H9 (cell line): ENCODE data around the gene ZNF878. TPM values are rescaled to one million over a fixed set of nuclear protein-coding genes. Genes with fewer than 3 reads are reported as not detected.

Source experiments
- DNase-seq: peaks from one replicate; pipeline ENCODE4 v3.0.0-alpha.2; 2017
- H2AFZ ChIP-seq: one replicate; pipeline ENCODE4 v1.6.1; 2013; ENCODE audit warnings: mild to moderate bottlenecking, low read length, control low read depth, moderate library complexity
- H2AK5ac ChIP-seq: 2 replicates; pipeline ENCODE4 v1.6.1; 2013; ENCODE audit warnings: low read length, control low read depth, mixed read lengths; ENCODE audit not compliant: insufficient read length
- H2BK120ac ChIP-seq: one replicate; pipeline ENCODE4 v1.6.1; 2013; ENCODE audit warnings: low read depth, mild to moderate bottlenecking, low read length, control low read depth, inconsistent platforms; ENCODE audit not compliant: poor library complexity, severe bottlenecking
- H2BK12ac ChIP-seq: 2 replicates; pipeline ENCODE4 v1.6.1; 2013; ENCODE audit warnings: low read length, control low read depth, mixed read lengths, low read depth; ENCODE audit not compliant: insufficient read length
- H2BK15ac ChIP-seq: 2 replicates; pipeline ENCODE4 v1.6.1; 2013; ENCODE audit warnings: low read depth, low read length, control low read depth
- H2BK20ac ChIP-seq: one replicate; pipeline ENCODE4 v1.6.1; 2013; ENCODE audit warnings: low read depth, mild to moderate bottlenecking, low read length, control low read depth, inconsistent platforms; ENCODE audit not compliant: poor library complexity, severe bottlenecking
- H2BK5ac ChIP-seq: 2 replicates; pipeline ENCODE4 v1.6.1; 2013; ENCODE audit warnings: low read length, control low read depth, mixed read lengths; ENCODE audit not compliant: insufficient read length
- H3K14ac ChIP-seq: 2 replicates; pipeline ENCODE4 v1.6.1; 2013; ENCODE audit warnings: low read length, control low read depth; ENCODE audit not compliant: insufficient read depth
- H3K18ac ChIP-seq: 2 replicates; pipeline ENCODE4 v1.6.1; 2013; ENCODE audit warnings: low read depth, mild to moderate bottlenecking, mixed read lengths, low read length, control low read depth; ENCODE audit not compliant: insufficient read length
- H3K23ac ChIP-seq: 2 replicates; pipeline ENCODE4 v1.6.1; 2013; ENCODE audit warnings: low read length, control low read depth, mixed read lengths, low read depth; ENCODE audit not compliant: insufficient read length
- H3K23me2 ChIP-seq: 2 replicates; pipeline ENCODE4 v1.6.1; 2013; ENCODE audit warnings: low read depth, mild to moderate bottlenecking, mixed read lengths, low read length, control low read depth; ENCODE audit not compliant: insufficient read length, poor library complexity, severe bottlenecking
- H3K27ac ChIP-seq: 2 replicates; pipeline ENCODE4 v1.5.1; 2013; ENCODE audit warnings: low read length, control low read depth, mixed read lengths, low read depth; ENCODE audit not compliant: insufficient read length
- H3K27me3 ChIP-seq: 2 replicates; pipeline ENCODE4 v1.6.1; 2013; ENCODE audit warnings: low read length, control low read depth, inconsistent platforms; ENCODE audit not compliant: insufficient read depth
- H3K4ac ChIP-seq: 2 replicates; pipeline ENCODE4 v1.6.1; 2013; ENCODE audit warnings: low read depth, mild to moderate bottlenecking, control low read depth, inconsistent platforms, low read length, moderate library complexity
- H3K4me1 ChIP-seq: 2 replicates; pipeline ENCODE4 v1.6.1; 2013; ENCODE audit warnings: low read length, control low read depth, inconsistent platforms; ENCODE audit not compliant: insufficient read depth
- H3K4me2 ChIP-seq: 2 replicates; pipeline ENCODE4 v1.6.1; 2013; ENCODE audit warnings: low read length, control low read depth, mixed read lengths; ENCODE audit not compliant: insufficient read length, insufficient read depth
- H3K56ac ChIP-seq: 2 replicates; pipeline ENCODE4 v1.6.1; 2013; ENCODE audit warnings: low read depth, mild to moderate bottlenecking, mixed read lengths, low read length, control low read depth; ENCODE audit not compliant: insufficient read length
- H3K79me1 ChIP-seq: 2 replicates; pipeline ENCODE4 v1.6.1; 2013; ENCODE audit warnings: low read depth, mild to moderate bottlenecking, moderate library complexity, low read length, control low read depth, inconsistent platforms; ENCODE audit not compliant: insufficient read depth, poor library complexity, severe bottlenecking
- H3K79me2 ChIP-seq: 2 replicates; pipeline ENCODE4 v1.6.1; 2013; ENCODE audit warnings: low read length, control low read depth, inconsistent platforms; ENCODE audit not compliant: insufficient read depth
- H3K9ac ChIP-seq: 2 replicates; pipeline ENCODE4 v1.6.1; 2013; ENCODE audit warnings: low read length, control low read depth, mixed read lengths; ENCODE audit not compliant: insufficient read length; ENCODE audit errors: extremely low read depth
- H3K9me3 ChIP-seq: one replicate; pipeline ENCODE4 v1.6.1; 2013; ENCODE audit warnings: low read depth, low read length, inconsistent platforms; ENCODE audit not compliant: control insufficient read depth
- H3T11ph ChIP-seq: one replicate; pipeline ENCODE4 v1.6.1; 2013; ENCODE audit warnings: mild to moderate bottlenecking, low read length, control low read depth, inconsistent platforms
- H4K20me1 ChIP-seq: one replicate; pipeline ENCODE4 v1.6.1; 2013; ENCODE audit not compliant: control insufficient read depth, insufficient read length, insufficient read depth
- H4K5ac ChIP-seq: 2 replicates; pipeline ENCODE4 v1.6.1; 2013; ENCODE audit warnings: low read depth, mild to moderate bottlenecking, mixed read lengths, low read length, control low read depth; ENCODE audit not compliant: insufficient read length
- H4K8ac ChIP-seq: replicated peaks from 2 replicates; pipeline ENCODE4 v1.6.1; 2013; ENCODE audit warnings: low read length, control low read depth, mixed read lengths, low read depth; ENCODE audit not compliant: insufficient read length
- H4K91ac ChIP-seq: 2 replicates; pipeline ENCODE4 v1.6.1; 2013; ENCODE audit warnings: low read depth, mild to moderate bottlenecking, moderate library complexity, mixed read lengths, low read length, control low read depth; ENCODE audit not compliant: insufficient read length
- H3K27ac Mint-ChIP-seq, 3 experiments: 2 replicates in 2 of 3; 3 replicates in 1 of 3; pipeline ENCODE4 v1.8.0; 2020 to 2021; ENCODE audit warnings: mixed read lengths in 3 of 3, mild to moderate bottlenecking in 1 of 3, moderate library complexity in 1 of 3
- H3K27me3 Mint-ChIP-seq: 2 replicates; pipeline ENCODE4 v1.8.0; 2021; ENCODE audit warnings: low read depth, mild to moderate bottlenecking, moderate library complexity, mixed read lengths
- H3K36me3 Mint-ChIP-seq, 3 experiments: 2 replicates in 2 of 3; 3 replicates in 1 of 3; pipeline ENCODE4 v1.8.0; 2020 to 2021; ENCODE audit warnings: low read depth in 3 of 3, mixed read lengths in 3 of 3; ENCODE audit not compliant: insufficient read depth in 1 of 3
- H3K4me1 Mint-ChIP-seq, 2 experiments: 2 replicates each; pipeline ENCODE4 v1.8.0; 2020; ENCODE audit warnings: mixed read lengths in 2 of 2
- H3K4me3 Mint-ChIP-seq, 2 experiments: 2 replicates in 1 of 2; 3 replicates in 1 of 2; pipeline ENCODE4 v1.8.0; 2020 to 2021; ENCODE audit warnings: mild to moderate bottlenecking in 2 of 2, mixed read lengths in 2 of 2, moderate library complexity in 1 of 2
- H3K9me3 Mint-ChIP-seq, 2 experiments: 2 replicates in 1 of 2; 3 replicates in 1 of 2; pipeline ENCODE4 v1.8.0; 2020; ENCODE audit warnings: mild to moderate bottlenecking in 2 of 2, mixed read lengths in 2 of 2, moderate library complexity in 1 of 2
- WGBS: extraction: QIAGEN DNeasy Blood & Tissue Kit; methylation state at CpG from one replicate; pipeline ENCODE4 v1.1.7; 2013; ENCODE audit warnings: missing lambda C conversion rate, low lambda C conversion rate, mixed read lengths; ENCODE audit not compliant: insufficient read length; ENCODE audit errors: extremely low coverage; 5-methylcytosine and 5-hydroxymethylcytosine counted together
- total RNA-seq: library from RNA; stranded (reverse); gene quantifications from 2 replicates; pipeline ENCODE4 v1.2.1, GENCODE V29; 2021
- TF ChIP-seq, protein P1 (sequence below): fragments of 200-600 bp; sonication (generic); conservative IDR thresholded peaks from 3 replicates; pipeline ENCODE4 v1.8.0; 2021; ENCODE audit warnings: antibody characterized with exemption, mild to moderate bottlenecking

ZNF878 gene
- total RNA-seq, 1 experiment from 2014 or later = 5.4 TPM

DNA sequence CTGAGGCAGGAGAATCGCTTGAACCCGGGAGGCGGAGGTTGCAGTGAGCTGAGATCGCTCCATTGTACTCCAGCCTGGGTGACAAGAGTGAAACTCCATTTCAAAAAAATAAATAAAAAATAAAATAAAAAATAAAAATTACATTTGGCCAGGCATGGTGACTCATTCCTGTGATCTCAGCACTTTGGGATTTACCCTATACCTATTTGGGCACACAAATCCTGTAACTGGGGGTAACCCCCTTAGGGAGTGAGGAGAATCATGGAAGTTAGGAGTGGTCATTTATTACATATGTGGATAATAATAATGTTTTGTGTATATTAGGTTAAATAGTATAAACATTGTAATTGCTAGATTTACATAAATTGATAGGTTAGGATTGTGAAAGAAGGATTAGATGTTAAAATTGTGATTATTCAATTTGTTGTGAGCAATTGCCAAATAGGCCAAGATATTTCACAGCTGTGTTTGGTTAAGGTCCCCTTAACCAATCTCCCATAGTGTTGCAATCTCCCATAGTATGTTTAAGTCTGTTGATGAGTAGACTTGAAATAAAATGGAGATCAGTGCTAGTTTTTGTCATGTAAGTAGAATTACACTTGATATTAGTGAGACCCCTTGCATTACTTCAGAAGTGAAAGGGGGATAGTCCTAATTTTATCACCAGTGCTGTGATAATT lies 42.5 kb upstream of the ZNF878 start:
- Mint-ChIP-seq H3K9me3 (peaks cover 42 to 56% of the 10 kb centered on the region in 2 experiments), H3K4me1 (peaks cover 12 to 19% of the 10 kb centered on the region in 2 experiments), H3K4me3 (no peak overlapping the region), H3K36me3 (peaks cover 61 to 67% (median 62%) of the 10 kb centered on the region in 3 experiments), H3K27ac (no peak overlapping the region), H3K27me3 (no peaks in the 10 kb centered on the region)
- Histone ChIP-seq H3K79me1 (peaks cover 7% of the 10 kb centered on the region), H4K5ac (no peak overlapping the region), H2BK120ac (no peak overlapping the region), H2AK5ac (no peak overlapping the region), H3K4me1 (no peaks in the 10 kb centered on the region), H3K27me3 (no peaks in the 10 kb centered on the region), H3K23me2 (peaks cover 4% of the 10 kb centered on the region), H3K4me2 (no peak overlapping the region), H3K9me3 (no peaks in the 10 kb centered on the region), H3K14ac (no peak overlapping the region), H3K56ac (no peak overlapping the region), H3K9ac (no peak overlapping the region), H2BK15ac (no peak overlapping the region), H3K18ac (no peak overlapping the region), H3K27ac (no peak overlapping the region), H2BK5ac (no peak overlapping the region), H3K4ac (no peak overlapping the region), H4K20me1 (no peaks in the 10 kb centered on the region), H4K91ac (no peak overlapping the region), H4K8ac (no peak overlapping the region), H3K79me2 (peaks cover 4% of the 10 kb centered on the region; the same call in 1 of the 2 replicates), H2AFZ (no peak overlapping the region), H2BK12ac (no peak overlapping the region), H2BK20ac (no peak overlapping the region), H3K23ac (no peak overlapping the region), H3T11ph (no peak overlapping the region)
- no peak for DNase-seq
- TF ChIP-seq, protein P1, sequence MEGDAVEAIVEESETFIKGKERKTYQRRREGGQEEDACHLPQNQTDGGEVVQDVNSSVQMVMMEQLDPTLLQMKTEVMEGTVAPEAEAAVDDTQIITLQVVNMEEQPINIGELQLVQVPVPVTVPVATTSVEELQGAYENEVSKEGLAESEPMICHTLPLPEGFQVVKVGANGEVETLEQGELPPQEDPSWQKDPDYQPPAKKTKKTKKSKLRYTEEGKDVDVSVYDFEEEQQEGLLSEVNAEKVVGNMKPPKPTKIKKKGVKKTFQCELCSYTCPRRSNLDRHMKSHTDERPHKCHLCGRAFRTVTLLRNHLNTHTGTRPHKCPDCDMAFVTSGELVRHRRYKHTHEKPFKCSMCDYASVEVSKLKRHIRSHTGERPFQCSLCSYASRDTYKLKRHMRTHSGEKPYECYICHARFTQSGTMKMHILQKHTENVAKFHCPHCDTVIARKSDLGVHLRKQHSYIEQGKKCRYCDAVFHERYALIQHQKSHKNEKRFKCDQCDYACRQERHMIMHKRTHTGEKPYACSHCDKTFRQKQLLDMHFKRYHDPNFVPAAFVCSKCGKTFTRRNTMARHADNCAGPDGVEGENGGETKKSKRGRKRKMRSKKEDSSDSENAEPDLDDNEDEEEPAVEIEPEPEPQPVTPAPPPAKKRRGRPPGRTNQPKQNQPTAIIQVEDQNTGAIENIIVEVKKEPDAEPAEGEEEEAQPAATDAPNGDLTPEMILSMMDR = no peak
- no CpG with 5 or more reads among the region's 4 CpGs for WGBS
